Upper lobe of left lung (tissue), 6 donors: ENCODE data around the gene EDDM3A. TPM values are rescaled to one million over a fixed set of nuclear protein-coding genes. Genes with fewer than 3 reads are reported as not detected.
"Not testable (repeated sequence)": the region's sequence is repeated elsewhere in the genome, so short reads cannot be mapped to it uniquely, and the experiment has no call there.

Experiments used
- ATAC-seq, 2 donors: fragments of 200-7000 bp; cut with Tn5 transposase; one replicate each; pipeline ENCODE4 v1.9.1; 2022; ENCODE audit warnings: mild to moderate bottlenecking in 2 of 2, moderate library complexity in 2 of 2; ENCODE audit not compliant: low FRiP score in 2 of 2
- DNase-seq, 2 donors: peaks; one replicate each; pipeline ENCODE4 v3.0.0-alpha.2; 2019 to 2020
- H3K27ac ChIP-seq, 4 donors: fragments of 200-600 bp; sonication (generic); one replicate each; pipeline ENCODE4 v1.5.1; 2016 to 2019
- H3K27me3 ChIP-seq, 4 donors: fragments of 200-600 bp; sonication (generic); one replicate each; pipeline ENCODE4 v1.5.1; 2017 to 2019
- H3K36me3 ChIP-seq, 4 donors: fragments of 200-600 bp; sonication (generic); one replicate each; pipeline ENCODE4 v1.5.1; 2016 to 2019
- H3K4me1 ChIP-seq, 4 donors: fragments of 200-600 bp; sonication (generic); one replicate each; pipeline ENCODE4 v1.5.1; 2018 to 2019
- H3K4me3 ChIP-seq, 4 donors: fragments of 200-600 bp; sonication (generic); one replicate each; pipeline ENCODE4 v1.5.1; 2017 to 2019; ENCODE audit warnings: mild to moderate bottlenecking in 2 of 4, moderate library complexity in 1 of 4
- H3K9me3 ChIP-seq, 4 donors: fragments of 200-600 bp; sonication (generic); one replicate each; pipeline ENCODE4 v1.5.1; 2018 to 2019
- EP300 ChIP-seq, 4 donors: sonication (generic); formaldehyde crosslinking; IDR thresholded peaks; one replicate each; pipeline ENCODE4 v1.5.1; 2017; ENCODE audit warnings: antibody characterized with exemption in 4 of 4, control low read depth in 2 of 4
- POLR2A ChIP-seq, 4 donors: fragments of 450-650 bp; IDR thresholded peaks; one replicate each; pipeline ENCODE4 v1.5.1; 2016 to 2017; ENCODE audit warnings: antibody characterized with exemption in 4 of 4, mild to moderate bottlenecking in 2 of 4
- POLR2AphosphoS5 ChIP-seq, 2 donors: sonication (generic); formaldehyde crosslinking; IDR thresholded peaks; one replicate each; pipeline ENCODE4 v1.5.1; 2017; ENCODE audit warnings: antibody characterized with exemption in 2 of 2
- WGBS, 2 donors: methylation state at CpG; one replicate each; pipeline ENCODE4 v1.1.5; 2017 to 2018; 5-methylcytosine and 5-hydroxymethylcytosine counted together
- total RNA-seq, 6 donors: library from RNA; depleted of rRNA in 4 of 6; stranded (reverse); fragments of >200 nt in 4 of 6; gene quantifications; one replicate each; pipeline versions ENCODE4 v1.1.0 to v1.2.1, GENCODE V29; 2016 to 2021
- TF ChIP-seq, protein P1 (sequence below), 6 experiments: fragments of 450-650 bp in 4 of 6; fragments of 200-600 bp in 2 of 6; sonication (generic) in 2 of 6; IDR thresholded peaks; one replicate each; pipeline ENCODE4 v1.5.1; 2016 to 2019; ENCODE audit warnings: antibody characterized with exemption in 6 of 6
- donor health status: DM: no; HTN: no; CAD: no; lungs with moderate emphysema.
- donor health status: DM: no; HTN: yes; CAD: no; lungs with severe emphysema.

Gene EDDM3A
- total RNA-seq, 6 donors from 2014 or later = not detected

- TF ChIP-seq POLR2AphosphoS5 (IDR thresholded peaks at IDR 0.05) (no peak), EP300 (IDR thresholded peaks at IDR 0.05) (peak in 1 of 4 donors; percentile 62)
- no peaks in the 10 kb centered on the region for H3K36me3 ChIP-seq
- DNase-seq = peak in 1 of 2 donors; percentile 52
These were observed 25.9 kb upstream of the EDDM3A start for GRCh38 chr14:20719777-20720176.

GRCh38 chr14:20720741-20721140 is 24.9 kb upstream of the EDDM3A start:
- Histone ChIP-seq H3K27me3 (peaks cover 0 to 3% (median 0%) of the 10 kb centered on the region in 4 donors), H3K36me3 (no peaks in the 10 kb centered on the region), H3K27ac (no peak overlapping the region), H3K4me1 (peaks cover 0 to 13% (median 2%) of the 10 kb centered on the region in 4 donors), H3K9me3 (no peaks in the 10 kb centered on the region), H3K4me3 (no peak overlapping the region)
- TF ChIP-seq EP300 (IDR thresholded peaks at IDR 0.05) = no peak
- TF ChIP-seq POLR2A (IDR thresholded peaks at IDR 0.05) = no peak
- TF ChIP-seq, protein P1, sequence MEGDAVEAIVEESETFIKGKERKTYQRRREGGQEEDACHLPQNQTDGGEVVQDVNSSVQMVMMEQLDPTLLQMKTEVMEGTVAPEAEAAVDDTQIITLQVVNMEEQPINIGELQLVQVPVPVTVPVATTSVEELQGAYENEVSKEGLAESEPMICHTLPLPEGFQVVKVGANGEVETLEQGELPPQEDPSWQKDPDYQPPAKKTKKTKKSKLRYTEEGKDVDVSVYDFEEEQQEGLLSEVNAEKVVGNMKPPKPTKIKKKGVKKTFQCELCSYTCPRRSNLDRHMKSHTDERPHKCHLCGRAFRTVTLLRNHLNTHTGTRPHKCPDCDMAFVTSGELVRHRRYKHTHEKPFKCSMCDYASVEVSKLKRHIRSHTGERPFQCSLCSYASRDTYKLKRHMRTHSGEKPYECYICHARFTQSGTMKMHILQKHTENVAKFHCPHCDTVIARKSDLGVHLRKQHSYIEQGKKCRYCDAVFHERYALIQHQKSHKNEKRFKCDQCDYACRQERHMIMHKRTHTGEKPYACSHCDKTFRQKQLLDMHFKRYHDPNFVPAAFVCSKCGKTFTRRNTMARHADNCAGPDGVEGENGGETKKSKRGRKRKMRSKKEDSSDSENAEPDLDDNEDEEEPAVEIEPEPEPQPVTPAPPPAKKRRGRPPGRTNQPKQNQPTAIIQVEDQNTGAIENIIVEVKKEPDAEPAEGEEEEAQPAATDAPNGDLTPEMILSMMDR (IDR thresholded peaks at IDR 0.05) = no peak
- TF ChIP-seq POLR2AphosphoS5 (IDR thresholded peaks at IDR 0.05) = no peak
- WGBS, 2 donors = 80 to 87% methylated on average over 6 of the region's 6 CpGs
- no peak for DNase-seq
- no peak for ATAC-seq

More at GRCh38 chr14:20719777-20720176, 25.9 kb upstream of the EDDM3A start:
- peak in 1 of 2 donors; percentile 31 for ATAC-seq
- H3K4me1 ChIP-seq = peaks cover 1 to 19% (median 4%) of the 10 kb centered on the region in 4 donors
- no peaks in the 10 kb centered on the region for H3K9me3 ChIP-seq
- 68 to 77% methylated on average over 4 of the region's 4 CpGs for WGBS, 2 donors
- peak overlapping the region; percentile 36 to 77 (median 61) for H3K27ac ChIP-seq
- peaks cover 0 to 3% (median 0%) of the 10 kb centered on the region in 4 donors for H3K27me3 ChIP-seq
- no peak overlapping the region for H3K4me3 ChIP-seq

DNA sequence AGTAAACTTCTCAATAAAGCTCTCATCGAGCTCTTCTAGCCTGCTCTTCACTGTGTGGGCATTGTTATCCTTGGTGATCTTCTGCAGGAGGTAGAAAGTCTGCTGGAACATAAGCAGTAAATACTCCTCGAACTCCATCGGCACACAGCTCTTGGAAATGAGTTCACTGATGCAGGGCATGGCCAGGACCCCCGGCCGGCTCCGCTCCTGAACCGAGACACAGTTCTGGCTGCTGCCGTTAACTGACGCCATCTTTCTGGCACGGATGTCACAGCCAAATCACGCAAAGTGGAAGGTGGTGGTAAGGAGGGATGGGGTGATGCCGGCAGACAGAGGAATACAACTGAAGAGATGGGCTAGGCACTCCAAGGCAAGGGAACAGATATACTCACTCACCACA is 23.7 kb upstream of the EDDM3A start:
- no peak for ATAC-seq
- no peaks in the 10 kb centered on the region for H3K36me3 ChIP-seq
- H3K27me3 ChIP-seq = peaks cover 0 to 3% (median 0%) of the 10 kb centered on the region in 4 donors
- no peak overlapping the region for H3K27ac ChIP-seq
- TF ChIP-seq POLR2AphosphoS5 (IDR thresholded peaks at IDR 0.05) (no peak), EP300 (IDR thresholded peaks at IDR 0.05) (no peak), POLR2A (IDR thresholded peaks at IDR 0.05) (no peak)
- TF ChIP-seq, protein P1 (IDR thresholded peaks at IDR 0.05) = no peak
- H3K4me1 ChIP-seq = peaks cover 0 to 17% (median 1%) of the 10 kb centered on the region in 4 donors
- no peak overlapping the region for H3K4me3 ChIP-seq
- DNase-seq = peak in 1 of 2 donors; percentile 58
- no peaks in the 10 kb centered on the region for H3K9me3 ChIP-seq
- WGBS, 2 donors = 93% methylated on average over 12 of the region's 12 CpGs

DNA sequence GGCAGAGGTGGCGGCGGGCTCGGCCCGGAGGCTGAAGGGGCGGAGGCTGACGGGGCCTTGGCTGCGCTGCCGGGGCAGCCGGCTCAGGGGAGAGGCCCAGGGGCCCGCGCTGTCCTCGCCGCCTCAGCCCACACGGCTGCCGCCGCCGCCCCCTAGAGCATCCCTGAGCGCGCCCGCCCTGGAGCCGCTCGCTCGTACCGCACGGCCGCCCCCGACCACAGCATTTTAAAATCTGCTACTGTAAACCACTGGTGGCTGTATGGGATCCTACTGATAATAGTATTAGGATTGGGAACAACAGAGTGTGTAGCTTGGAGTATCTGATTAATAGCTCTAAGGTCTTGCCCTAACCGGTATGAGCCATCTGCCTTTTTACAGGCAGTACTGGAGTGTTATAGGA is 22.2 kb upstream of the EDDM3A start:
- H3K27ac ChIP-seq = no peak overlapping the region
- H3K9me3 ChIP-seq = no peaks in the 10 kb centered on the region
- H3K4me3 ChIP-seq = peak overlapping the region in 1 of 4 donors; percentile 6
- TF ChIP-seq POLR2AphosphoS5 (IDR thresholded peaks at IDR 0.05) (no peak), EP300 (IDR thresholded peaks at IDR 0.05) (no peak), POLR2A (IDR thresholded peaks at IDR 0.05) (no peak)
- TF ChIP-seq, protein P1 (IDR thresholded peaks at IDR 0.05) = no peak
- ATAC-seq (peak in 1 of 2 donors; percentile 51), DNase-seq (peak in 1 of 2 donors; percentile 82)
- H3K27me3 ChIP-seq = peaks cover 0 to 3% (median 0%) of the 10 kb centered on the region in 4 donors
- no peaks in the 10 kb centered on the region for H3K36me3 ChIP-seq
- WGBS, 2 donors = 76 to 98% methylated on average over 17 to 28 of the region's 28 CpGs
- H3K4me1 ChIP-seq = peaks cover 0 to 17% (median 1%) of the 10 kb centered on the region in 4 donors

- not testable (repeated sequence) for H3K36me3 ChIP-seq, ATAC-seq, H3K4me1 ChIP-seq, H3K9me3 ChIP-seq, H3K27me3 ChIP-seq, H3K4me3 ChIP-seq, DNase-seq
- WGBS, 2 donors = 81 to 83% methylated on average over 3 of the region's 3 CpGs
- H3K27ac ChIP-seq = peak overlapping the region in 3 of 4 donors; percentile 48 to 61 (median 53)
These were observed 19.6 kb upstream of the EDDM3A start for GRCh38 chr14:20726121-20726520.

GRCh38 chr14:20726531-20726930 is 19.2 kb upstream of the EDDM3A start:
- WGBS, 2 donors = 75 to 76% methylated on average over 1 of the region's 1 CpG
- no peak overlapping the region for H3K4me3 ChIP-seq
- TF ChIP-seq POLR2AphosphoS5 (IDR thresholded peaks at IDR 0.05) (no peak), EP300 (IDR thresholded peaks at IDR 0.05) (no peak)
- TF ChIP-seq, protein P1 (IDR thresholded peaks at IDR 0.05) = no peak
- ATAC-seq (no peak), DNase-seq (no peak)
- H3K9me3 ChIP-seq = no peaks in the 10 kb centered on the region
- peaks cover 0 to 3% (median 0%) of the 10 kb centered on the region in 4 donors for H3K27me3 ChIP-seq
- H3K36me3 ChIP-seq = no peaks in the 10 kb centered on the region
- H3K4me1 ChIP-seq = peaks cover 0 to 4% (median 1%) of the 10 kb centered on the region in 4 donors
- H3K27ac ChIP-seq = peak overlapping the region in 3 of 4 donors; percentile 48 to 61 (median 53)
